ENCODE results near the gene GFI1.
"Not testable (repeated sequence)": the region's sequence is repeated elsewhere in the genome, so short reads cannot be mapped to it uniquely, and the experiment has no call there.

GFI1 gene

GRCh38 chr1:92486251-92487077, at the start of gene GFI1:
TSS of gene GFI1 (minus strand) at chr1:92486925. CDS start at chr1:92483487, 3,438 bp downstream.
- TF ChIP-seq CTCF (IDR thresholded peaks at IDR 0.05; ENCODE audit: low read depth, low read length) = no peak
- DNase-seq (ENCODE audit: extremely low read depth, low read depth) = no peak

GRCh38 chr1:92532371-92532770, 45.6 kb upstream of the GFI1 start:
- not testable (repeated sequence) for DNase-seq (ENCODE audit: extremely low read depth, low read depth)

GRCh38 chr1:92531939-92532338, 45.2 kb upstream of the GFI1 start:
- not testable (repeated sequence) for DNase-seq (ENCODE audit: extremely low read depth, low read depth)

GRCh38 chr1:92527670-92528069, 40.9 kb upstream of the GFI1 start:
- no peak for DNase-seq (ENCODE audit: extremely low read depth, low read depth)
- no peak for TF ChIP-seq CTCF (IDR thresholded peaks at IDR 0.05; ENCODE audit: low read depth, low read length)

DNA sequence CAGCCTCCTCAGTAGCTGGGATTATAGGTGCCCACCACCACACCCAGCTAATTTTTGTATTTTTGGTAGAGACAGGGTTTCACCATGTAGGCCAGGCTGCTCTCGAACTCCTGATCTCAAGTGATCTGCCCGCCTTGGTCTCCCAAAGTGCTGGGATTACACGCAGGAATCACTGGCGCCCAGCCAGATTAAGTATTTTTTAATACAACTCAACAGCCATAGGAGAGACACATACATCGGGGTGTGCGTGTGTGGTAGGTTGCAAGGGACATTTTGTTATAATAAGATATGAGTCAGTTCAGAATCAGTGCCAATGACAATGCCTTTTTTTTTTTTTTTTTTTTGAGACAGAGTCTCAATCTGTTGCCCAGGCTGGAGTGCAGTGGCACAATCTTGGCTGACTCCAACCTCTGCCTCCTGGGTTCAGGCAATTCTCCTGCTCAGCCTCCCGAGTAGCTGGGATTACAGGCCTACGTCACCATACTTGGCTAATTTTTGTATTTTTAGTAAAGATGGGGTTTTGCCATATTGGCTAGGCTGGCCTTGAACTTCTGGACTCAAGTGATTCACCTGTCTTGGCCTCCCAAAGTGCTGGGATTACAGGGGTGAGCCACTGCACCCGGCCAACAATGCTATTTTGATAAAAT, 38.3 kb upstream of the GFI1 start:
- not testable (repeated sequence) for DNase-seq (ENCODE audit: extremely low read depth, low read depth)

DNA sequence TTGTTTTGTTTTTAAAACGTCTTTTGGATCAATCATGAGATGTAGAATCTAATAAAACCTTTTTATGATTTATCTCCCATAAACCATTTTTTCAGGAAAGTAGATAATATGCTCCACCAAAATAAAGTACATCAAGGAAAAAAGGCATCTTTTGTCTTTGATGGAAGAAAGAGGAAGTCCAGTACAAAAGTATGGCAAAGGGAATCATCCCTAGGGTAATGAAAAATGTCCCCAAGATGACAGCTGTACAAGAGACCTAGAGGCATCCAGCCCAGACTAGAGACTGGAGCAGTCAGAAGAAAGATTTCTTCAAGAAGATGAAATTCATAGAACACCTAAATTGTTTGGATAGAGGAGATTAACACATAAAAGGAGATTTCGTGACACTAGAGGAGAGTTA, 32.3 kb upstream of the GFI1 start:
- DNase-seq (ENCODE audit: extremely low read depth, low read depth) = no peak
- TF ChIP-seq CTCF (IDR thresholded peaks at IDR 0.05; ENCODE audit: low read depth, low read length) = no peak

- DNase-seq (ENCODE audit: extremely low read depth, low read depth) = no peak
- TF ChIP-seq CTCF (IDR thresholded peaks at IDR 0.05; ENCODE audit: low read depth, low read length) = no peak
Observed at GRCh38 chr1:92516574-92516973, 29.8 kb upstream of the GFI1 start.

DNA sequence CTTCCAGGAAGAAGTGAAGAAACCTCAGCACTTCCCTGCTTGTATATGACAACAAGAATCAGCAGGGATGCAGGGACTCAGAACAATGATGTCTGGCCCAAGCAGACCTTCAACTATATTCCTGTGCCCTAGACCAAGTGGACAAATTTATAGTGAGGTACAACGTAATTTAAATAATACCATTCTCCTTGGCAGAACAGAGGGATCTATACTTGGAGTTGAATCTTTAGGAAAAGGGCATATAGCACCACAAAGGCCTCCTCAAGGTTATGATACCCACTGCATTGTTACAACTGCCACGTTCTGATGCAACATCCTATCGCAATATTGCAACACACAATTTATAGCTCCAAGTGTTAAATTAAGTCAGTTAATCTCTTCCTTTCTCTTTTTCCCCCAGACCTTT, 29.1 kb upstream of the GFI1 start:
- TF ChIP-seq CTCF (IDR thresholded peaks at IDR 0.05; ENCODE audit: low read depth, low read length) = no peak
- no peak for DNase-seq (ENCODE audit: extremely low read depth, low read depth)

DNA sequence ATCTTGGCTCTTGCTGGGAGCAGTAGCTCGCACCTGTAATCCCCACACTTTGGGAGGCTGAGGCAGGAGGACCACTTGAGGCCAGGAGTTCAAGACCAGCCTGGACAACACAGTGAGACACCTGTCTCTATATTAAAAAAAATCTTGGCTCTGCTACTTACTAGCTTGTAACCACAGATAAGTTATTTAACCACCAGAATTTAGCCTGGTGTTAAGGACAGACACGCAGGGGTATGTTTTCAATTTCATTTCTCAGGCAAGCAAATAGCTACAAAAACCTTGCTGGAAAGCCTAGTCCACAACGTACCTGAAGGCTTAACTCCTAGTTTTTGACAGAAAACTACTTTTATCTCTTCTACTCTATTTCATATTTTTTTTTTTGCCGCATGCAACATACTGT, 24.8 kb upstream of the GFI1 start:
- TF ChIP-seq CTCF (IDR thresholded peaks at IDR 0.05; ENCODE audit: low read depth, low read length) = no peak
- no peak for DNase-seq (ENCODE audit: extremely low read depth, low read depth)

Measured in AG09319 (cell line).